GM18861 (cell line): ENCODE data around the gene PARN.

ENCODE experiments used
- ATAC-seq: cut with Tn5 transposase; IDR thresholded peaks from one replicate; pipeline ENCODE4 v1.9.1; 2021; ENCODE audit not compliant: unreplicated experiment

PARN gene

GRCh38 chr16:14529010-14529669 is 100.9 kb downstream of the PARN start:
- ATAC-seq, result peak; percentile 51

GRCh38 chr16:14528306-14528705 is 101.8 kb downstream of the PARN start:
- ATAC-seq, result no peak

DNA sequence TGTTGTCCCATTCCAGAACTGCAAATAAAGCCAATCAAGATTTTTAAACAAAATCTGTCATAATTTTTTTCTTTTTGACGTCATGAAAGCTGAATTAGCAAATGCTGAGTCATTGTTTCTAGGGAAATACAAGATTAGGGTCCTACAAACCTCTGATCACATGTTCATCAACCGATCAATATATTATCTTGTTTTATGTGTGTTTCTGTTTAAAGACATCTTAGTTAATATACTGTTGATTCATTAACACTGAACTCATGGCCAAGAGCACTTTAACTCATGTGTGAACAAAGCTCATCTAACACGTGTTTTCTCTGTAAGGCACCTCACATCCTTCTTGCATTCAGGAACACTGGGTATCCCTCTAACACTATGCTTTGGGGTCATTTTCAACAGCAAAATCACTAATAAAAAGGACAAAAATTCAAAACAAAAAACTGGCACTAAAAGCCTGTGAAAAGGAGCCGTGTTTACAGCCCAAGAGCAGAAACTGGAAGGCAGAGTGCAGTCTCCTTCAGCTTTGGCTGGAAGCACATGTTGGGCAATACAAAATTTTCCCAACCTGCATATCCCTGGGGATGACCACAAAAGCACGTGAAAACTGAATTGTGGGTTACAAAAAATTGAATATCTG is 102.5 kb downstream of the PARN start:
- no peak for ATAC-seq

- ATAC-seq, result no peak
Measured at GRCh38 chr16:14525596-14525995, 104.5 kb downstream of the PARN start.

- no peak for ATAC-seq
Measured at GRCh38 chr16:14524979-14525378, 105.1 kb downstream of the PARN start.

DNA sequence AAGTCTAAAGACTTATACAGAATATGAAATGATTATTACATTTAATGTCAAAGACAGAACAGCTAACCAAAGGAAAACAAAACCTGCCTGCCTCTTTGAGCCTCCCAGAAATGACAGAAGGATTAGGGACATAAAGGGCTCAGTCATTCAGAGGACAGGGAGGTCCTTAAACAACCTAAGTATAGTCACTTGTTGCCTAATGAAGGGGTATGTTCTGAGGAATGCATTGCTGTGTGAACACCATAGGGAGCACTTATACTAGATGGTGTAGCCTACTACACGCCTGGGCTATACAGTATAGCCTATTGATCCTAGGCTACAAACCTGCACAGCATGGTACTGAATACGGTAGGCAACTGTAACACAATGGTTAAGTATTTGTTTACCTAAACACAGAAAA is 106.4 kb downstream of the PARN start:
- ATAC-seq, result no peak

DNA sequence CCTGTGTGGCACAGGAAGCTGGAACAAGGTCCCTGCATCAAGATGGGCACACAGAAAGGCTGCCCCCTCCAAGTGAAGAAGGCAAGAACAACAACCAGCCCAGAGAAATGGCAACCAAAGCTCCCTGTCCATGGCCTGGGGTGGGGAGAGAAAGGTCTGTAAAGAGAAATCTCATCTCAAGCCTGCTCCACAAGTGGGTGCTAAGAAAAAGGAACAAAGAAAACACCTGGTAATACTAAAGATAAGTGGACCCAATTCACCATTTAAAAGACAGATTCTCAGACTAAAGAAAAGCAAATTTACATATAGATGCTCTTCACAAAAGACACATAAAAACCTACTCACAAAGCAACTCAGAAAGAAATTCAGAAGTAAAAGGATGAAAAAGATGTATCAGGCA is 107.4 kb downstream of the PARN start:
- ATAC-seq, result no peak

- ATAC-seq, result no peak
Measured at GRCh38 chr16:14520753-14521152, 109.3 kb downstream of the PARN start.

GRCh38 chr16:14514967-14515366 is 115.1 kb downstream of the PARN start:
- ATAC-seq, result no peak

GRCh38 chr16:14513389-14514107 is 116.5 kb downstream of the PARN start:
- ATAC-seq, result no peak

DNA sequence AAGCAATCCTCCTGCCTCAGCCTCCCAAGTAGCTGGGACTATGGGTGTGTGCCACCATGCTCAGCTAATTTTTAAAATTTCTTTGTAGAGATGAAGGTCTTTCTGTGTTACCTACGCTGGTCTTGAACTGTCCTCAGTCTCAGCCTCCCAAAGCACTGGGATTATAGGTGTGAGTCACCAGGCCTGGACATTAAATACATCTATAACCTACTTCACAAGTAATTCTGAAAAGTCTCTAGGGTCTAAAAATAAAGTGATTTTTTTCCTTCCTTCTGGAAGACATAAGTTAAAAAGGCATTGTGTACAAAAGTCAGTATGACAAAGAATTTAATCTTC is 118.3 kb downstream of the PARN start:
- ATAC-seq, result no peak

DNA sequence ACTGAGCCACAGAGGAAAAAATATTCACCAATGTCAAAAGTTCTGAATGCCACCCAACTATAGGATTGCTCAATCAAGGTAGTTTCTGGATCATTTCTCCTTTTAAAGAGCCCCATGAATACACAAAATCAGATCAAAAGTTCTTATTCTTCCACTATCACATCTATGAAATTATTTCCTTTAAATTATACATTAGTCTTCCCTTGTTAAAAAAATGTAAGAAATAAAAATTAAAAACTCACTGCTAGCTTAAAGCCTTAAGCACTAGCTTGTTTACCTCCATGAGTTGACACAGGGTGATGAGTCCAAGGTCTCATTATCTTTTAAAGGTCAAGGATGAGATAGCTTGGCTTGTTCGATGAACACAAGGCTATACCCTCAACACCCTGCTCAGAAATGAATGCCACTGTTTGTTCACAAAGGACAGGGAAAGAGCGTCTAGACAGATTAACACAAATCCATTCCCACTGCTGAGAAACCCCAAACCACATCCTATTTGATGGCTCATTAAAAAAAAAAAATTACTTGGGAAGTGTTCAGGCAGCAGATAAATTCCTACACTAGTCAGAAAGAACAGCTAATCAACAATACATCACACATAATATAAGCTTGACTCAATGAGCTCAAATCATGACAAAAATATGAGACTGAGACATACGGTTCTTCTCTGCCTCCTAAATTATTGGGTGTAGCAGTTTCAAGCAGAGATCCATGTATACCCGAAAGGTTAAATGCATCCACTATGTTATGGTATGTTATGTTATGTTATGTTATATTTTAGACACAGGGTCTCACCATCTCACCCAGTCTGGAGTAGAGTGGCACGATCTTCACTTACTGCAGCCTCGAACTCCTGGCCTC is 118.9 kb downstream of the PARN start:
- no peak for ATAC-seq

DNA sequence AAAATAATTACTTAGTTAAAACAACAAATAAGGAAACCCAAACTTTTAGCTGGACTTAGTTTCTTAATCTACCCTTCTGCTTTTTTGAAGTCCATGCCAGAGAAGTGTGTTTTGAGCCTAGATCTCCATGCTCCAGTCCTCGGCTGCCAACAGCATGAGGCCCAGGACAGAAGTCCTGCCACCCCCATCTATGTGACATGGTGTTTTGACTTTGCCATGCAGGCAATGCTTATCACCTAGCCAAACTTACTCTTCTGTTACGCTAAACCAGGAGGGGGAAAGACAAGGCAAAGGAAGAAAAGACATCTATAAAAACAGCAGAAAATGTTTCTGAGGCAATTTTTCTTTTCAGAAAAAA is 119.5 kb downstream of the PARN start:
- ATAC-seq, result no peak

- no peak for ATAC-seq
Measured at GRCh38 chr16:14509675-14510132, 120.4 kb downstream of the PARN start.

GRCh38 chr16:14509055-14509454 is 121.0 kb downstream of the PARN start:
- no peak for ATAC-seq

GRCh38 chr16:14505846-14506245 is 124.2 kb downstream of the PARN start:
- ATAC-seq, result no peak

DNA sequence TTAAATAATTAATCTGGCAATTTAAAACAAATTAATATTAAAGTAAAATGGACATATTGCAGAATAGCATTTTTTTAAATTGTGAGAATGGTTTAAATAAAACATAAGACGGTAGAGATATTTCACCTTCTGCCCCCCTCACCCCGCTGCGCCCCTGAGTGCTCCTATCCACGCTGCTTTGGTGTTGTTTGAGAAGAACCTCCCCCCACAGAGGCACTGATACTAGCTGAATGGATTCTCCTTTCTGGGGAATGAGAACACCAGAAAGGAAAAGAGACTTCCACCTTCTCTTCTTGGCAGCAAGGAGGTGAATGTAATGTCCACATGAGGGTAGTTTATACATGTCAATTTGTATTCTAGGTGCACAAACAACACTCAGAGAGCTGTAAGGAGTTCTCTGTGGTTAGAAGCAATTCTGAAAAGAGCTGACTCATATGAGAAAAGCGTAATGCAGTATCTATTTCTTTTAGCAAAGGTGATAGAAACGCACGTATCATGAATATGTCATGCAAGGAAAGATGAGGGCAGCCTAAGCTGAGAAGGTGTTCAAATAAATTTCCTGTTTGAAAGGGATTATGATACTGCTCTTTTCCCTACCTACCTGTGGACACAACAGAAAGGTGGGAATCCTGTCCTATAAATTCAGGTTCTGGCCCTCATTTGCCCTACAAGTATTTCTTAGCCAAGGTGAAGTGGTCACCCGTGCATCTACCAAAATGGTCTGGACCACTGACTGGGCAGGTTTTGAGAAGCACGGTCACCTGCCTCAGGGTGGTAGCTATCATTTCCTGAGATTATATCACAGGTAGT is 126.9 kb downstream of the PARN start:
- peak; percentile 85 for ATAC-seq

DNA sequence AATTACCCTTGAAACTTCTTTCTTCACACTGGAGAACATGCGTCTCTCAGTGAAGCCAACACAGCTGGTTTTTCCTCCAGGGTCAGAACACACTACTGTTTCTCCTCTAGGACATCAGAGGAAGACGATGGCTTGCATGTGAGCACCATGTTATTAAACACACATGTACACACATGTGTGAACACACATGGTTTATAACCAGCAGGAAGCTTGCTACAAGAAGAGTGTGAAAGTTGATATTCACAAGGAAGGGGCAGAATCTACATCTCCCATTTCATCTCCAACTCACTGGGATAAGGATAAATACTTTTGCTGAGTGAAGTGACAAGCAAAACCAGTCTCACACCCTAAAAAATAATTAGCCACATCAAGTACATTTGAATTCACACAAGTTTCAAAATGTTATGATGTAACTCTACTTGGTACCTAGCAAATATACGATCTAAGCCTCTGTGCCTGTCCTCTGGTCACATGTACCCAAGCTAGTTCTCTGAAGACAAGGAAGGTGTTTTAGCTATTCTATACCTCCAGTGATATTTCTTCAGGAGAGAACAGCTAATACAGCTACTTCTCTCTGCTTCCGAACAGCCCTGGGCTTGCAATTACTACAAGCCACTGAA is 127.7 kb downstream of the PARN start:
- ATAC-seq, result no peak

- ATAC-seq, result no peak
Measured at GRCh38 chr16:14501331-14502255, 128.5 kb downstream of the PARN start.
